Measurements from ENCODE around the gene EFCC1. TPM values are rescaled to one million over a fixed set of nuclear protein-coding genes. Genes with fewer than 3 reads are reported as not detected.

The EFCC1 gene
- total RNA-seq, 2 experiments from 2014 or later: not detected

DNA sequence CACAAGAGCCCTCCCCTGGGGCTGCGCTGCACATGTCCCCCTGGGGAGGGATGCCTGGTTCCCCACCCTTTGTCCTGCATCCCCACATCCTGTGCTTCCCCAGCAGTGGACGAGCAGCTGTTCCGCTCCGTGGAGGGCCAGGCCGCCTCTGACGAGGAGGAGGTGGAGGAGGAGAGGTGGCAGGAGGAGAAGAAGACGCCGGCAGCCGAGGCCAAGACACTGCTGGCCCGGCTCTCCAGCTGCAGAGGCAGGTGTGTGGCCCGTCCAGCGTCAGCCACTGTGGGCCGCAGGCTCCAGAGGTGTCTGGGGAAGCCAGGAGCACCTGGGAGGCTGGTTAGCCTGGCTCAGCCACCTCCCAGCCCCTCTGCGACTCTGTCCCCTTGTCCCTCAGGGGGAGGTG is 31.6 kb downstream of the EFCC1 start:
- ChIA-PET POLR2A (no interaction called here), CTCF (ENCODE audit: unreplicated experiment) (no interaction called here)
- Histone ChIP-seq H3K79me2 (ENCODE audit: insufficient read depth, low read depth, low read length) (no peaks in the 10 kb centered on the region), H3K4me1 (ENCODE audit: insufficient read depth, low read length, poor library complexity, severe bottlenecking) (no peaks in the 10 kb centered on the region), H2AFZ (ENCODE audit: low read length) (no peak overlapping the region), H3K9me2 (ENCODE audit: insufficient read depth, low read length) (no peaks in the 10 kb centered on the region), H3K27ac (ENCODE audit: low read depth, low read length, poor library complexity, severe bottlenecking) (no peak overlapping the region), H3K4me3 (ENCODE audit: low read depth, low read length, poor library complexity, severe bottlenecking) (no peak overlapping the region), H4K20me1 (ENCODE audit: insufficient read depth, low read length) (no peaks in the 10 kb centered on the region), H3K36me3 (ENCODE audit: insufficient read depth, low read length) (no peaks in the 10 kb centered on the region), H3K9me3 (ENCODE audit: low read length) (0 out of 2 replicates have a peak, but pooled peaks cover 7% of the 10 kb centered on the region), H3K4me2 (ENCODE audit: low read length) (no peak overlapping the region)
- no peak for DNase-seq (ENCODE audit: low spot score)
- TF ChIP-seq, protein P1, sequence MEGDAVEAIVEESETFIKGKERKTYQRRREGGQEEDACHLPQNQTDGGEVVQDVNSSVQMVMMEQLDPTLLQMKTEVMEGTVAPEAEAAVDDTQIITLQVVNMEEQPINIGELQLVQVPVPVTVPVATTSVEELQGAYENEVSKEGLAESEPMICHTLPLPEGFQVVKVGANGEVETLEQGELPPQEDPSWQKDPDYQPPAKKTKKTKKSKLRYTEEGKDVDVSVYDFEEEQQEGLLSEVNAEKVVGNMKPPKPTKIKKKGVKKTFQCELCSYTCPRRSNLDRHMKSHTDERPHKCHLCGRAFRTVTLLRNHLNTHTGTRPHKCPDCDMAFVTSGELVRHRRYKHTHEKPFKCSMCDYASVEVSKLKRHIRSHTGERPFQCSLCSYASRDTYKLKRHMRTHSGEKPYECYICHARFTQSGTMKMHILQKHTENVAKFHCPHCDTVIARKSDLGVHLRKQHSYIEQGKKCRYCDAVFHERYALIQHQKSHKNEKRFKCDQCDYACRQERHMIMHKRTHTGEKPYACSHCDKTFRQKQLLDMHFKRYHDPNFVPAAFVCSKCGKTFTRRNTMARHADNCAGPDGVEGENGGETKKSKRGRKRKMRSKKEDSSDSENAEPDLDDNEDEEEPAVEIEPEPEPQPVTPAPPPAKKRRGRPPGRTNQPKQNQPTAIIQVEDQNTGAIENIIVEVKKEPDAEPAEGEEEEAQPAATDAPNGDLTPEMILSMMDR (conservative IDR thresholded peaks at IDR 0.05; ENCODE audit: low read length): no peak
- no peak for TF ChIP-seq EZH2phosphoT487 (IDR thresholded peaks at IDR 0.05; ENCODE audit: borderline replicate concordance, low read depth, low read length)
- intact Hi-C loops (cut with micrococcal nuclease; ENCODE audit: unreplicated experiment): no loop called here
- no TSS peak for BruUV-seq (replicated peaks)

GRCh38 chr3:129033151-129033550 is 32.0 kb downstream of the EFCC1 start:
- Histone ChIP-seq H3K79me2 (ENCODE audit: insufficient read depth, low read depth, low read length) (no peaks in the 10 kb centered on the region), H3K9me2 (ENCODE audit: insufficient read depth, low read length) (no peaks in the 10 kb centered on the region), H3K4me1 (ENCODE audit: insufficient read depth, low read length, poor library complexity, severe bottlenecking) (no peaks in the 10 kb centered on the region), H3K4me2 (ENCODE audit: low read length) (no peak overlapping the region), H3K36me3 (ENCODE audit: insufficient read depth, low read length) (no peaks in the 10 kb centered on the region), H4K20me1 (ENCODE audit: insufficient read depth, low read length) (no peaks in the 10 kb centered on the region), H2AFZ (ENCODE audit: low read length) (no peak overlapping the region), H3K9me3 (ENCODE audit: low read length) (0 out of 2 replicates have a peak, but pooled peaks cover 7% of the 10 kb centered on the region), H3K27ac (ENCODE audit: low read depth, low read length, poor library complexity, severe bottlenecking) (no peak overlapping the region), H3K4me3 (ENCODE audit: low read depth, low read length, poor library complexity, severe bottlenecking) (no peak overlapping the region)
- ChIA-PET POLR2A (no interaction called here), CTCF (ENCODE audit: unreplicated experiment) (no interaction called here)
- TF ChIP-seq, protein P1 (conservative IDR thresholded peaks at IDR 0.05; ENCODE audit: low read length): no peak
- TF ChIP-seq EZH2phosphoT487 (IDR thresholded peaks at IDR 0.05; ENCODE audit: borderline replicate concordance, low read depth, low read length): no peak
- no TSS peak for BruUV-seq (replicated peaks)
- intact Hi-C loops (cut with micrococcal nuclease; ENCODE audit: unreplicated experiment): no loop called here
- no peak for DNase-seq (ENCODE audit: low spot score)

GRCh38 chr3:129033633-129034321 is 32.7 kb downstream of the EFCC1 start:
- no peaks in the 10 kb centered on the region for H3K36me3 ChIP-seq (ENCODE audit: insufficient read depth, low read length)
- ChIA-PET POLR2A (interaction anchor here (0.7 to 1.0 kb wide), 2 partner anchors 67 to 301 kb away, joined by 3 read pairs; no protein-coding TSS in a partner anchor), CTCF (ENCODE audit: unreplicated experiment) (no interaction called here)
- H3K9me2 ChIP-seq (ENCODE audit: insufficient read depth, low read length): no peaks in the 10 kb centered on the region
- no peak overlapping the region for H2AFZ ChIP-seq (ENCODE audit: low read length)
- intact Hi-C loops (cut with micrococcal nuclease; ENCODE audit: unreplicated experiment): no loop called here
- H3K9me3 ChIP-seq (ENCODE audit: low read length): 0 out of 2 replicates have a peak, but pooled peaks cover 7% of the 10 kb centered on the region
- H3K4me1 ChIP-seq (ENCODE audit: insufficient read depth, low read length, poor library complexity, severe bottlenecking): no peaks in the 10 kb centered on the region
- H3K4me2 ChIP-seq (ENCODE audit: low read length): no peak overlapping the region
- H3K27ac ChIP-seq (ENCODE audit: low read depth, low read length, poor library complexity, severe bottlenecking): no peak overlapping the region
- TF ChIP-seq EZH2phosphoT487 (IDR thresholded peaks at IDR 0.05; ENCODE audit: borderline replicate concordance, low read depth, low read length): no peak
- TF ChIP-seq, protein P1 (conservative IDR thresholded peaks at IDR 0.05; ENCODE audit: low read length): no peak
- H3K4me3 ChIP-seq (ENCODE audit: low read depth, low read length, poor library complexity, severe bottlenecking): no peak overlapping the region
- no peaks in the 10 kb centered on the region for H4K20me1 ChIP-seq (ENCODE audit: insufficient read depth, low read length)
- DNase-seq (ENCODE audit: low spot score): no peak
- H3K79me2 ChIP-seq (ENCODE audit: insufficient read depth, low read depth, low read length): no peaks in the 10 kb centered on the region
- BruUV-seq (replicated peaks): no TSS peak

Data from OCI-LY7 (cell line).